Vagina (tissue), 2 donors: ENCODE data around the gene DUSP8. TPM values are rescaled to one million over a fixed set of nuclear protein-coding genes. Genes with fewer than 3 reads are reported as not detected.

Source experiments
- DNase-seq, 2 donors: peaks; one replicate each; pipeline ENCODE4 v3.0.0-alpha.2; 2017; ENCODE audit errors: extremely low spot score in 2 of 2
- H3K27ac ChIP-seq: fragments of 200-600 bp; sonication (generic); one replicate; pipeline ENCODE4 v1.5.1; 2019
- H3K27me3 ChIP-seq: fragments of 200-600 bp; sonication (generic); one replicate; pipeline ENCODE4 v1.5.1; 2019
- H3K36me3 ChIP-seq, 2 donors: fragments of 200-600 bp; sonication (generic); one replicate each; pipeline ENCODE4 v1.5.1; 2017 to 2019
- H3K4me1 ChIP-seq: fragments of 200-600 bp; sonication (generic); one replicate; pipeline ENCODE4 v1.5.1; 2019
- H3K4me3 ChIP-seq, 2 donors: fragments of 200-600 bp; sonication (generic); 1 replicate in 1 of 2; 2 replicates in 1 of 2; pipeline ENCODE4 v1.5.1; 2016 to 2019
- H3K9me3 ChIP-seq: fragments of 200-600 bp; sonication (generic); one replicate; pipeline ENCODE4 v1.5.1; 2019
- POLR2A ChIP-seq, 2 donors: fragments of 450-650 bp; IDR thresholded peaks; one replicate each; pipeline ENCODE4 v1.6.1; 2017; ENCODE audit warnings: antibody characterized with exemption in 2 of 2, mild to moderate bottlenecking in 2 of 2, moderate library complexity in 2 of 2
- POLR2AphosphoS5 ChIP-seq, 2 donors: sonication (generic); formaldehyde crosslinking; IDR thresholded peaks; one replicate each; pipeline ENCODE4 v1.9.0; 2017; ENCODE audit warnings: antibody characterized with exemption in 2 of 2, mild to moderate bottlenecking in 2 of 2, low read depth in 1 of 2; ENCODE audit not compliant: insufficient read depth in 1 of 2
- intact Hi-C: fragments of 100-400 bp; cut with DNase I; formaldehyde crosslinking; loops from one replicate; pipeline ENCODE4 v1.15.1; 2023
- total RNA-seq: library from RNA; depleted of rRNA; stranded (reverse); fragments of >200 nt; gene quantifications from one replicate; pipeline ENCODE4 v1.2.3, GENCODE V29; 2016
- TF ChIP-seq, protein P1 (sequence below), 3 experiments: fragments of 450-650 bp in 2 of 3; fragments of 200-600 bp in 1 of 3; sonication (generic) in 1 of 3; IDR thresholded peaks; one replicate each; pipeline ENCODE4 v1.5.1; 2017 to 2019; ENCODE audit warnings: antibody characterized with exemption in 3 of 3, mild to moderate bottlenecking in 2 of 3, moderate library complexity in 2 of 3

Gene DUSP8
- total RNA-seq, 1 donor from 2014 or later: 2.9 TPM

DNA sequence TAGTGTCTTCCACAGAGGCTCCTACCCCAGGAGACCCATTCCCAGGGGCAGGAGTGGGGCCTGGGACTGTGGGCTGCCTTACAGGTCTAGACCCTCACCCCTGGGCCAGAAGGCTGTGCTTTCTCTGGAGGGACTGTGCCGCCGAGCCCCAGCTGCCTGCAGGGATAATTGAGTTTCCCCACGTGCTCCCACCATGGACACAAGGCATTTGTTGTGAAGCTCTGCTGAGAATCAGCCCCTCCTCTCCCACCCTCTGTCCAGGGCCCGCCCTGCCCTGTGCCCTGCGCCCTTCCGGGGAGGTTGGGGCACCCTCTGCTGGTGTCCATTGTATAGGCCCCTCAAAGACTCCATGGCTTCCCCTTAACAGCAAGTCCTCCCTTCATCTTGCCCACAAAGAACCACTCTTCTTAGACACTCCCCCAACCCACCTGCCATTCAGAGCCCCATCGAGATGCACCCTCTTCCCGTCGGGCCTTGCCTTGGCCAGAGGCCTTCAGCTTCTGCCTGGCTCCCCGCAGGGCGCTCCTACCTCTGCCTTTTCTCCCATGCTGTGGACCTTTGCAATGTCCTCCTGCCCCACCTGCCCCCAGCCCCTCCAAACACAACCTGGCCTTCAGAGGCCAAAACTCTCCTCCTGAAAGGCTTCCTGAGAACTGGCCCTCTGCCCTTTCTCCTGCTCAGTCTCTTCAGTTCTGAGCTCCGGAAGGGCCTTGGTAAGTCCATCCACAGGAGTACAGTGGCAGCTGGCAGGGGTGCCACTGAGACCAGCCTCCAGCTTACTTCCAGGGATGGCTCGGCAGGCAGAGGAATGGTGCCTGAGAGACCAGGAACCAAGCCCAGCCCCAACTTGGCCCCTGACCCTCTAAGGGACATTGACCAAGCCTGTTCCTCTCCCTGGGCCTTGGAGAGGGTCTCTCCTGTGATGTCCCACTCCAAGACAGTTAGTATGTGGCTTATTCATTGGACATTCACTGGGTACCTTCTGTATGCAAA lies 22.4 kb downstream of the DUSP8 start:
- Histone ChIP-seq H3K4me1 (peaks cover 30% of the 10 kb centered on the region), H3K27me3 (peaks cover 7% of the 10 kb centered on the region), H3K27ac (no peak overlapping the region), H3K9me3 (no peaks in the 10 kb centered on the region), H3K4me3 (no peak overlapping the region), H3K36me3 (no peaks in the 10 kb centered on the region)
- DNase-seq: no peak
- TF ChIP-seq, protein P1, sequence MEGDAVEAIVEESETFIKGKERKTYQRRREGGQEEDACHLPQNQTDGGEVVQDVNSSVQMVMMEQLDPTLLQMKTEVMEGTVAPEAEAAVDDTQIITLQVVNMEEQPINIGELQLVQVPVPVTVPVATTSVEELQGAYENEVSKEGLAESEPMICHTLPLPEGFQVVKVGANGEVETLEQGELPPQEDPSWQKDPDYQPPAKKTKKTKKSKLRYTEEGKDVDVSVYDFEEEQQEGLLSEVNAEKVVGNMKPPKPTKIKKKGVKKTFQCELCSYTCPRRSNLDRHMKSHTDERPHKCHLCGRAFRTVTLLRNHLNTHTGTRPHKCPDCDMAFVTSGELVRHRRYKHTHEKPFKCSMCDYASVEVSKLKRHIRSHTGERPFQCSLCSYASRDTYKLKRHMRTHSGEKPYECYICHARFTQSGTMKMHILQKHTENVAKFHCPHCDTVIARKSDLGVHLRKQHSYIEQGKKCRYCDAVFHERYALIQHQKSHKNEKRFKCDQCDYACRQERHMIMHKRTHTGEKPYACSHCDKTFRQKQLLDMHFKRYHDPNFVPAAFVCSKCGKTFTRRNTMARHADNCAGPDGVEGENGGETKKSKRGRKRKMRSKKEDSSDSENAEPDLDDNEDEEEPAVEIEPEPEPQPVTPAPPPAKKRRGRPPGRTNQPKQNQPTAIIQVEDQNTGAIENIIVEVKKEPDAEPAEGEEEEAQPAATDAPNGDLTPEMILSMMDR (IDR thresholded peaks at IDR 0.05): no peak
- TF ChIP-seq POLR2AphosphoS5 (IDR thresholded peaks at IDR 0.05; ENCODE audit: insufficient read depth in 1 of 2, low read depth in 1 of 2) (no peak), POLR2A (IDR thresholded peaks at IDR 0.05) (no peak)
- intact Hi-C loops: no loop called here

DNA sequence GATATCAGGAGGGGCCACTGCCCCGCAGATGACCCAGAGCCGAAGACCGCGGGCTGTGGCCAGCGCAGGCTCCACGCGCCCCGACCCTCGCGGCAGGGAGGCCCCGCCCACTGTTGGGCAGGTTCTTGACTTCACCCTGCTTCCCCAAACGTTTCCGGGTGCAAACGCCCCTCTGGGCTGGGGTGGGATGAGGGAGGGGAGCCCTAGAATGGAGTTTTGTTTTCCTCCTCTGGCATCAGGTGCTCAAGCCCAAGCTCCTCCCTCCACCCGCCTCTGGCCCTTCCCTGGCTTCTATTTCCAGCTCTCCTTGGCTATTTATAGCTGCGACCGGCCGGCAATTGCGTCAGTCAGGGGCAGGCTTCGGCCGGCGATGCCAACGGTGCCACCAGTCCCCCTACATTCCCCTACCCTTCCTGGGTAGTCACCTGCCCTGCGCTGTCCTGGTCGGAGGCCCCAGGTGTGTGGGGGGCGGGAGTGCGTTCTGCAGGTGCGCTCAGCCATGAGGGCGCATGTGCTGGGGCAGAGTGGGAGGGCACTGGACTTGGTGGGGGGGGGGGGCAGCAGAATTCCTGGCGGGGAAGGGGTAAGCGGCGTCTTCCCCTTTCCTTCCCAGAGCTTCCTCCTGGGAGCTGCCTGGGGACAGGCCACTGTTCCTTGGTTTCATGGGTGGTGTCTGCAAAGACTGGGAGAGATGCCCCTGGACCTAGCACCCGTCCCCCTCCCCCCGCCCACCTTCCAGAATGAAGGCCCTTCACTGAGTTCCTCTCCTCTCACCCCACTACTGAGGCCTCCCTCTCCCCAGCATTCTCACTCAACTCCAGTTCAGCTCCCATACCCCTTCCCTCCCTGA lies 23.6 kb downstream of the DUSP8 start:
- Histone ChIP-seq H3K27ac (peak overlapping the region; percentile 33), H3K36me3 (no peaks in the 10 kb centered on the region), H3K9me3 (no peaks in the 10 kb centered on the region), H3K4me1 (peaks cover 30% of the 10 kb centered on the region), H3K27me3 (peaks cover 7% of the 10 kb centered on the region), H3K4me3 (no peak overlapping the region)
- TF ChIP-seq, protein P1 (IDR thresholded peaks at IDR 0.05): no peak
- TF ChIP-seq POLR2A (IDR thresholded peaks at IDR 0.05) (no peak), POLR2AphosphoS5 (IDR thresholded peaks at IDR 0.05; ENCODE audit: insufficient read depth in 1 of 2, low read depth in 1 of 2) (peak; percentile 49 to 50)
- intact Hi-C loops: no loop called here
- DNase-seq: no peak

DNA sequence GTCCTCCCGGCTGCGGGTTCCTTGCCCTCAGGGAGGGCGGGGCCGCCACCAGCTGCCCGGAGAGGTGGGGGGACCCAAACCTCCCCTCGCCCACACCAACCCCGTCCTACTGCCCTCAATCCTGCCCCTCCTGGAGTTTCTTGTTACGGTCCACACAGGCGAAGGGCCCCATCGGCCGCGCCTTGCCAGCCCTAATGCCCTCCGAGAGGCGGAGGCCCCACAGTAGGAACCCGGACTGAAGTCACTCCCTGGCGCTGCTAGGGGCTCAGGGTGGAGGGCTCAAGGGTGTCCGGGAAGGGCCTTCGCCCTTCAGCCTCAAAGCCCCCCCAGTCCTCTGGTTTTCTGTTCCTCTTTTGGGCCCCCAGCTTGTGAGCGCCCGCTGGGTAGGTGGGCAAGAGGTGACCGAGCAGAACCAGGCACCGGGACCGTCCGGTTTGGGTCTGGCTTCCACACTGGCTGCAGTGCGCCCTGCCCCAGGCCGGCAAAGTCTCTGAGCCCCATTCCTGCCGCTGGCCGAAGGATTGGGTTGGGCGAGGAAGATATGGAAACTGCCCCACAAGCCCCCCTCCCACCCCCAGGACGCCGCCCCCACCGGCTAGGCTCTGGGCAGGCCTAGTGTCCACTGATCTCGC lies 24.5 kb downstream of the DUSP8 start:
- Histone ChIP-seq H3K36me3 (no peaks in the 10 kb centered on the region), H3K27ac (peak overlapping the region; percentile 33), H3K27me3 (peaks cover 7% of the 10 kb centered on the region), H3K9me3 (no peaks in the 10 kb centered on the region), H3K4me3 (peak overlapping the region; percentile 18 to 48), H3K4me1 (peaks cover 30% of the 10 kb centered on the region)
- DNase-seq: no peak
- TF ChIP-seq POLR2A (IDR thresholded peaks at IDR 0.05) (no peak), POLR2AphosphoS5 (IDR thresholded peaks at IDR 0.05; ENCODE audit: insufficient read depth in 1 of 2, low read depth in 1 of 2) (no peak)
- TF ChIP-seq, protein P1 (IDR thresholded peaks at IDR 0.05): no peak
- intact Hi-C loops: loop anchor here (2.0 kb wide), 1 partner anchor 27 kb away; no protein-coding TSS in a partner anchor

DNA sequence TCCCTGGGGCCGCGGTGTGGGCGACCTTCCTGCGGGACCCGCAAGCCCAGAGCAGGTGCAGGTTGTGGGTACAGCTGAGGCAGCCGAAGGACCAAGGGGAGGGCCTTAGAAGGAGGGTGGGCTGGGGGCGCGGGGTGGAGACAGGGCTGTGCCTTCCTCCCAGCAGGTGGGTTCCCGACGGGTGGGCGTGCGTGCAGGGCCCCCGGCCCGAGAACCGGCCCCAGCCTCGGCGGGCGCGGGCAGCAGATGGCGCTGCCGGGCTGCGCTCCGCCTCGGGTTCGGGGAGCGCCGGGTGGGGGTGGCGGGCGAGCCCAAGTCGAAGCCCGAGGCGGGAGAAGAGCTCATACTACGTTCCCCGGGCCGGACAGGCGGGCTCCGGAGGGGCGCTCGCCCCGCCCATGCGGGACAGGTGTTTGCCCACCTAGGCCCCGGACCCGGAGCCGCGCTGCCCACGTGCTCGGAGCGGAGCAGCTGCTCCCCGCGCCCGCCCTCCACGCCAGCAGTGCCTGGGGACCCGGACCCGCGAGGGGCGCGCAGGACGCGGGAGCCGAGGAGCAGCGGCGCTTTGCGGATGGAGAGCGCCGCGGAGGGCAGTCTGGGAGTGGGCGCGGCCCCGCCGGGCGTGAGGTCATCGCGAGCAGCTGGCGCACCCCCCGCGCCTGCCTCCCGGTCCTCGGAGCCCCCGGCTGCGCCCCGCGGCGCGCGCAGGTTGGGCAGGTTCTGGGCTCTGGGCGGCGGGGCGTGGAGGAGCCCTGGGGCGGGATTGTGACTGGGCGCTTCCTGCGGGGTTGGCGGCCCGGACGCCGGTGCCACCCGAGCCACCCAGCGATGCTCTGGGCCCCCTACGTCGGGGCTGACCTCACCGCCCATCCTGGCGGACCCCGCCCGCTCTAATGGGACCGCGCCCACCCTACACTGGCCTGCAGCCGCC lies 25.3 kb downstream of the DUSP8 start:
- TF ChIP-seq POLR2AphosphoS5 (IDR thresholded peaks at IDR 0.05; ENCODE audit: insufficient read depth in 1 of 2, low read depth in 1 of 2): no peak
- TF ChIP-seq, protein P1 (IDR thresholded peaks at IDR 0.05): peak in 2 of 3 experiments; percentile 49 to 60
- DNase-seq: no peak

More for the DNA sequence above, 25.3 kb downstream of the DUSP8 start:
- H3K27me3 ChIP-seq: peaks cover 7% of the 10 kb centered on the region
- peaks cover 30% of the 10 kb centered on the region for H3K4me1 ChIP-seq
- H3K4me3 ChIP-seq: peak overlapping the region; percentile 18 to 48
- peak overlapping the region; percentile 33 for H3K27ac ChIP-seq
- no peaks in the 10 kb centered on the region for H3K36me3 ChIP-seq
- no peaks in the 10 kb centered on the region for H3K9me3 ChIP-seq
- intact Hi-C loops: loop anchor here (2.0 kb wide), 1 partner anchor 28 kb away; no protein-coding TSS in a partner anchor
